WTC11 (cell line): ENCODE results near the gene SCAANT1. TPM values are rescaled to one million over a fixed set of nuclear protein-coding genes. Genes with fewer than 3 reads are reported as not detected.

Source experiments
- ATAC-seq: fragments of 200-7000 bp; cut with Tn5 transposase; 2 replicates; pipeline ENCODE4 v1.10.0; 2021; ENCODE audit warnings: mild to moderate bottlenecking, moderate library complexity
- CTCF ChIA-PET: fragments of 300-600 bp; sonication (Branson Sonifier 250); formaldehyde crosslinking; loops from one replicate; lab custom pipeline; 2021; ENCODE audit warnings: antibody characterized with exemption; lab: Charles Lee
- POLR2A ChIA-PET: fragments of 350-600 bp; sonication (Branson Sonifier 250); formaldehyde crosslinking; loops from one replicate; lab custom pipeline; 2021; ENCODE audit warnings: antibody characterized with exemption; lab: Charles Lee
- DNase-seq: peaks from one replicate; pipeline ENCODE4 v3.0.0; 2021; ENCODE audit warnings: low spot score
- H3K27ac Mint-ChIP-seq: 2 replicates; pipeline ENCODE4 v1.8.0; 2021; ENCODE audit warnings: mixed read lengths
- H3K27me3 Mint-ChIP-seq: 2 replicates; pipeline ENCODE4 v1.8.0; 2021; ENCODE audit warnings: low read depth, mild to moderate bottlenecking, moderate library complexity, mixed read lengths
- H3K36me3 Mint-ChIP-seq: 2 replicates; pipeline ENCODE4 v1.8.0; 2021; ENCODE audit warnings: mixed read lengths
- H3K4me1 Mint-ChIP-seq: 2 replicates; pipeline ENCODE4 v1.8.0; 2022; ENCODE audit warnings: mixed read lengths
- H3K4me3 Mint-ChIP-seq: 2 replicates; pipeline ENCODE4 v1.8.0; 2021; ENCODE audit warnings: mild to moderate bottlenecking, moderate library complexity, mixed read lengths
- H3K9me3 Mint-ChIP-seq: 2 replicates; pipeline ENCODE4 v1.8.0; 2021; ENCODE audit warnings: mixed read lengths
- FOXJ3 ChIP-seq: sonication (generic); formaldehyde crosslinking; IDR thresholded peaks from 2 replicates; pipeline ENCODE4 v1.9.0; 2021; ENCODE audit warnings: missing genetic modification reagents, mild to moderate bottlenecking, borderline replicate concordance
- MXD4 ChIP-seq: fragments of 250-450 bp; sonication (Bioruptor Pico); IDR thresholded peaks from 2 replicates; pipeline ENCODE4 v1.8.0; 2021; ENCODE audit warnings: mild to moderate bottlenecking, moderate library complexity, borderline replicate concordance
- NFYB ChIP-seq: sonication (generic); formaldehyde crosslinking; conservative IDR thresholded peaks from 2 replicates; pipeline ENCODE4 v1.8.0; 2022; ENCODE audit warnings: low read depth, missing genetic modification reagents
- OVOL2 ChIP-seq: fragments of 250-450 bp; sonication (Bioruptor Pico); IDR thresholded peaks from 2 replicates; pipeline ENCODE4 v1.9.0; 2021; ENCODE audit warnings: mild to moderate bottlenecking, borderline replicate concordance
- SP1 ChIP-seq: sonication (generic); formaldehyde crosslinking; conservative IDR thresholded peaks from 2 replicates; pipeline ENCODE4 v1.8.1; 2022; ENCODE audit warnings: missing genetic modification reagents
- TCF7 ChIP-seq: sonication (generic); formaldehyde crosslinking; IDR thresholded peaks from 2 replicates; pipeline ENCODE4 v1.8.0; 2022; ENCODE audit warnings: mild to moderate bottlenecking, low read depth, missing genetic modification reagents, moderate library complexity
- ZNF138 ChIP-seq: sonication (generic); formaldehyde crosslinking; conservative IDR thresholded peaks from 2 replicates; pipeline ENCODE4 v1.8.1; 2022; ENCODE audit warnings: mild to moderate bottlenecking, moderate library complexity, missing genetic modification reagents
- total RNA-seq: library from RNA; stranded (reverse); gene quantifications from 3 replicates; pipeline ENCODE4 v1.2.3, GENCODE V29; 2021
- TF ChIP-seq, protein P1 (sequence below): sonication (generic); formaldehyde crosslinking; IDR thresholded peaks from 2 replicates; pipeline ENCODE4 v1.8.1; 2022; ENCODE audit warnings: mild to moderate bottlenecking, moderate library complexity, missing genetic modification reagents
- TF ChIP-seq, protein P2 (sequence below): fragments of 250-450 bp; sonication (Bioruptor Pico); IDR thresholded peaks from 2 replicates; pipeline ENCODE4 v1.9.0; 2021; ENCODE audit warnings: mild to moderate bottlenecking
- TF ChIP-seq, protein P3 (sequence below): fragments of 250-450 bp; sonication (Bioruptor Pico); IDR thresholded peaks from 2 replicates; pipeline ENCODE4 v1.9.0; 2021; ENCODE audit warnings: moderate library complexity, mild to moderate bottlenecking, inconsistent platforms, borderline replicate concordance
- TF ChIP-seq, protein P4 (sequence below): sonication (generic); formaldehyde crosslinking; IDR thresholded peaks from 2 replicates; pipeline ENCODE4 v1.8.1; 2022; ENCODE audit warnings: low read depth, missing genetic modification reagents, borderline replicate concordance
- TF ChIP-seq, protein P5 (sequence below): fragments of 250-450 bp; sonication (Bioruptor Pico); IDR thresholded peaks from 2 replicates; pipeline ENCODE4 v1.8.0; 2021; ENCODE audit warnings: mild to moderate bottlenecking
- TF ChIP-seq, protein P6 (sequence below): sonication (generic); formaldehyde crosslinking; IDR thresholded peaks from 2 replicates; pipeline ENCODE4 v1.8.0; 2022; ENCODE audit warnings: missing genetic modification reagents
- TF ChIP-seq, protein P7 (sequence below): fragments of 250-450 bp; sonication (Bioruptor Pico); conservative IDR thresholded peaks from 2 replicates; pipeline ENCODE4 v1.9.0; 2021; ENCODE audit warnings: mild to moderate bottlenecking

SCAANT1 gene
- total RNA-seq, 1 experiment from 2014 or later = 1.3 TPM

DNA sequence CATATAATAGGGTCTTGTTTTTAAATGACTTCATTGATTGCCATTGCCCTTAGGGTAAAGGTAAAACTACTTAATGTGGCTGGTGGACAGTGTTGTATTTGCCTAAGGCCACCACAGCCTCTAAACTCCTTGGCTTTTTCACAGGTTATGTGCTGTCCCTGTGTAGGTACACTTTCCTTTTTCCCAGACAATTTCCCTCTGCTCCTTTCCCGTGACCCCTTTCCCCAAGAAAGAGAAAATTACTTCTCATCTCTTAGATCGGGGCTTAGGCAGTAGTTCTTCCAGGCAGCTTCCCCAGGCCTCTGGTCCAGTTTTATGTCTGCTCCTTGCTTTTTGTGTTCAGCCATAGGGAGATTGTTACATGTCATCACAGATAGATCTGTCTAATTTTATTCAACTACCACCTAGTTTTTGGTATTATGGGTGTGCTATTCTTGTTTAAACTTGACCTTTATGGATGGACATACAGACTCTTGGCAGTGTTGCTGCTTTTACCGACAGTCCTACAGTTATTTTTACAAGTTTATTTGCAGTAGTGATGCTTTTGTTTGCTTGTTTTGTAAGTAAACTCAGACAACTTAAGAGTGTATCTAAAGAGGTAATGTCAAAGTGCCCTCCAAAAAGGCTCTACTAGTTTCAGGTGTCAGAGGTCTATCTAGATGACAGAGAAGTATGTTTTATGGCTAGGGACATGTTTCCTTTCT is 20.5 kb upstream of the SCAANT1 start:
- ATAC-seq = no peak
- Mint-ChIP-seq H3K27me3 (no peaks in the 10 kb centered on the region), H3K4me1 (peaks cover 45% of the 10 kb centered on the region), H3K4me3 (no peak overlapping the region), H3K27ac (no peak overlapping the region), H3K36me3 (no peaks in the 10 kb centered on the region), H3K9me3 (no peaks in the 10 kb centered on the region)
- ChIA-PET CTCF (no interaction called here), POLR2A (no interaction called here)
- DNase-seq = no peak
- TF ChIP-seq FOXJ3 (CRISPR knock-in tag) = no peak
- TF ChIP-seq, protein P1, sequence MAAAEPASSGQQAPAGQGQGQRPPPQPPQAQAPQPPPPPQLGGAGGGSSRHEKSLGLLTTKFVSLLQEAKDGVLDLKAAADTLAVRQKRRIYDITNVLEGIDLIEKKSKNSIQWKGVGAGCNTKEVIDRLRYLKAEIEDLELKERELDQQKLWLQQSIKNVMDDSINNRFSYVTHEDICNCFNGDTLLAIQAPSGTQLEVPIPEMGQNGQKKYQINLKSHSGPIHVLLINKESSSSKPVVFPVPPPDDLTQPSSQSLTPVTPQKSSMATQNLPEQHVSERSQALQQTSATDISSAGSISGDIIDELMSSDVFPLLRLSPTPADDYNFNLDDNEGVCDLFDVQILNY (CRISPR knock-in tag) = no peak

DNA sequence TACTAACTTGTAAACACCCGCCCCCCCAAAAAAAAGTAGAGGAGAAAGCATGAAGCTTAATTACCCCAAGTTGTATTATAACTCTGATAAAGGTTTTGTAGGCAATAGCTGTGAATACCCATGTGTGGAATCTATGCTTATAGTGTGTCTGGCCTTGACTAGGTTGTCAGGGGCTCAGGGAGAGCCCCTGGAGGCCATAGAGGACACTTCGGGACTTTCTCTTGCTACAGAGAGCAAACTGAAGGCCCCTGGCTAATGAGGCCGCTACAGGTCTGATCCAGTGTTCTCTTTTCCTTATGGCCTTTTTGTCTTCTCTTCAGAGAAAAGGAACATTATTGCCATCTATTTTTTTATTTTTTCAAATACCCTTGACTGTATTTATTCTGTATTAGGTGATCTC is 19.1 kb upstream of the SCAANT1 start:
- ATAC-seq (peak; percentile 89), DNase-seq (no peak)
- ChIA-PET CTCF (interaction anchor here (0.9 kb wide), 1 partner anchor 30 kb away, joined by 3 read pairs; no protein-coding TSS in a partner anchor), POLR2A (no interaction called here)
- Mint-ChIP-seq H3K4me3 (no peak overlapping the region), H3K9me3 (peaks cover under 1% of the 10 kb centered on the region), H3K36me3 (peaks cover 7% of the 10 kb centered on the region), H3K27ac (0 out of 2 replicates have a peak overlapping the region, but pooled peaks have one; percentile 73), H3K27me3 (no peaks in the 10 kb centered on the region), H3K4me1 (peaks cover 32% of the 10 kb centered on the region)
- no peak for TF ChIP-seq ZNF138 (CRISPR knock-in tag)
- TF ChIP-seq SP1 = no peak
- TF ChIP-seq, protein P2, sequence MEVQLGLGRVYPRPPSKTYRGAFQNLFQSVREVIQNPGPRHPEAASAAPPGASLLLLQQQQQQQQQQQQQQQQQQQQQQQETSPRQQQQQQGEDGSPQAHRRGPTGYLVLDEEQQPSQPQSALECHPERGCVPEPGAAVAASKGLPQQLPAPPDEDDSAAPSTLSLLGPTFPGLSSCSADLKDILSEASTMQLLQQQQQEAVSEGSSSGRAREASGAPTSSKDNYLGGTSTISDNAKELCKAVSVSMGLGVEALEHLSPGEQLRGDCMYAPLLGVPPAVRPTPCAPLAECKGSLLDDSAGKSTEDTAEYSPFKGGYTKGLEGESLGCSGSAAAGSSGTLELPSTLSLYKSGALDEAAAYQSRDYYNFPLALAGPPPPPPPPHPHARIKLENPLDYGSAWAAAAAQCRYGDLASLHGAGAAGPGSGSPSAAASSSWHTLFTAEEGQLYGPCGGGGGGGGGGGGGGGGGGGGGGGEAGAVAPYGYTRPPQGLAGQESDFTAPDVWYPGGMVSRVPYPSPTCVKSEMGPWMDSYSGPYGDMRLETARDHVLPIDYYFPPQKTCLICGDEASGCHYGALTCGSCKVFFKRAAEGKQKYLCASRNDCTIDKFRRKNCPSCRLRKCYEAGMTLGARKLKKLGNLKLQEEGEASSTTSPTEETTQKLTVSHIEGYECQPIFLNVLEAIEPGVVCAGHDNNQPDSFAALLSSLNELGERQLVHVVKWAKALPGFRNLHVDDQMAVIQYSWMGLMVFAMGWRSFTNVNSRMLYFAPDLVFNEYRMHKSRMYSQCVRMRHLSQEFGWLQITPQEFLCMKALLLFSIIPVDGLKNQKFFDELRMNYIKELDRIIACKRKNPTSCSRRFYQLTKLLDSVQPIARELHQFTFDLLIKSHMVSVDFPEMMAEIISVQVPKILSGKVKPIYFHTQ (CRISPR knock-in tag) = no peak
- TF ChIP-seq MXD4 (CRISPR knock-in tag) = no peak
- TF ChIP-seq NFYB = no peak
- TF ChIP-seq, protein P3, sequence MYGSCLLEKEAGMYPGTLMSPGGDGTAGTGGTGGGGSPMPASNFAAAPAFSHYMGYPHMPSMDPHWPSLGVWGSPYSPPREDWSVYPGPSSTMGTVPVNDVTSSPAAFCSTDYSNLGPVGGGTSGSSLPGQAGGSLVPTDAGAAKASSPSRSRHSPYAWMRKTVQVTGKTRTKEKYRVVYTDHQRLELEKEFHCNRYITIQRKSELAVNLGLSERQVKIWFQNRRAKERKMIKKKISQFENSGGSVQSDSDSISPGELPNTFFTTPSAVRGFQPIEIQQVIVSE = no peak

DNA sequence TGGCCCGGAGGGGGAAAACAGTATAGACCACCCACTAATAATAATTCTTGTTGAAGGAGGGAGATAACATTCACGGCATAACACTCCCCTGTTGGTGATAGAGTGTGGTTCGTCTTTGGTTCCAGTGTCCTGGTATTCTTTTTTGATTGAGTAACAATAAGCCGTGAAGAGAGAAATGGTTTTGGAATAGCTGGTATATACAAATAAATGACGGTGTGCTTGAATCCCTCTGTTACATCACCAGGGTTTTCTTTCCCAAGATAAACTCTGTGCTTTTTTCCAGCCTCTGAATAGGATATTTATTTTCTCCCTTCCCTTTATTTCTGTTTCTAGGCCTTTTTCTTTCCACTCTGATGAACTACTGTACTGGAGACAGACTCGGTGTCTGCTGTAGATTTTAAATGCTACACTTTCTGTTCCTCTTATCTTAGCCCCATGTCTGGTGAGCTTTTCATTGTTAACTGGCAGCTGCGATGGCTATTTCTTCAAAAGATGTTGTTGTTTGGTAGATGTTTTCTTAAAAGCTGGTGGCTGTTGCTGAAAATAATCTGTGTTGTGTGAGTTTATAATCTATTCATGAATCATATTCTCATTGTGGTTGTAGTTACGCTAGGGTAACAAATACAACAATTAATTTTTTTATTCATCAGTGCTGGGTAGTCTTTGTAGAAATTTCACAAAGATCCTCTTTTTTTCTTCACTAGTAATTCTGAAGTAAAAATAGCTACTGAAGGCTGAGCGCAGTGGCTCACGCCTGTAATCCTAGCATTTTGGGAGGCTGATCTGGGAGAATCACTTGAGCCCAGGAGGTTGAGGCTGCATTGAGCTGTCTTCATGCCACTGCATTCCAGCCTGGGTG is 15.5 kb upstream of the SCAANT1 start:
- POLR2A ChIA-PET = interaction anchor here (0.6 kb wide), 1 partner anchor 26 kb away, joined by 3 read pairs; no protein-coding TSS in a partner anchor
- H3K4me1 Mint-ChIP-seq = peaks cover 9% of the 10 kb centered on the region
- no peak overlapping the region for H3K4me3 Mint-ChIP-seq
- H3K27ac Mint-ChIP-seq = no peak overlapping the region
- H3K9me3 Mint-ChIP-seq = peaks cover 26% of the 10 kb centered on the region
- CTCF ChIA-PET = no interaction called here
- peaks cover 39% of the 10 kb centered on the region for H3K36me3 Mint-ChIP-seq
- DNase-seq = no peak
- ATAC-seq = no peak
- H3K27me3 Mint-ChIP-seq = no peaks in the 10 kb centered on the region
- TF ChIP-seq OVOL2 (CRISPR knock-in tag) (no peak), TCF7 (no peak)
- TF ChIP-seq, protein P4, sequence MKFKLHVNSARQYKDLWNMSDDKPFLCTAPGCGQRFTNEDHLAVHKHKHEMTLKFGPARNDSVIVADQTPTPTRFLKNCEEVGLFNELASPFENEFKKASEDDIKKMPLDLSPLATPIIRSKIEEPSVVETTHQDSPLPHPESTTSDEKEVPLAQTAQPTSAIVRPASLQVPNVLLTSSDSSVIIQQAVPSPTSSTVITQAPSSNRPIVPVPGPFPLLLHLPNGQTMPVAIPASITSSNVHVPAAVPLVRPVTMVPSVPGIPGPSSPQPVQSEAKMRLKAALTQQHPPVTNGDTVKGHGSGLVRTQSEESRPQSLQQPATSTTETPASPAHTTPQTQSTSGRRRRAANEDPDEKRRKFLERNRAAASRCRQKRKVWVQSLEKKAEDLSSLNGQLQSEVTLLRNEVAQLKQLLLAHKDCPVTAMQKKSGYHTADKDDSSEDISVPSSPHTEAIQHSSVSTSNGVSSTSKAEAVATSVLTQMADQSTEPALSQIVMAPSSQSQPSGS (CRISPR knock-in tag) = no peak
- TF ChIP-seq, protein P5, sequence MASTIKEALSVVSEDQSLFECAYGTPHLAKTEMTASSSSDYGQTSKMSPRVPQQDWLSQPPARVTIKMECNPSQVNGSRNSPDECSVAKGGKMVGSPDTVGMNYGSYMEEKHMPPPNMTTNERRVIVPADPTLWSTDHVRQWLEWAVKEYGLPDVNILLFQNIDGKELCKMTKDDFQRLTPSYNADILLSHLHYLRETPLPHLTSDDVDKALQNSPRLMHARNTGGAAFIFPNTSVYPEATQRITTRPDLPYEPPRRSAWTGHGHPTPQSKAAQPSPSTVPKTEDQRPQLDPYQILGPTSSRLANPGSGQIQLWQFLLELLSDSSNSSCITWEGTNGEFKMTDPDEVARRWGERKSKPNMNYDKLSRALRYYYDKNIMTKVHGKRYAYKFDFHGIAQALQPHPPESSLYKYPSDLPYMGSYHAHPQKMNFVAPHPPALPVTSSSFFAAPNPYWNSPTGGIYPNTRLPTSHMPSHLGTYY (CRISPR knock-in tag) = no peak
- TF ChIP-seq, protein P6, sequence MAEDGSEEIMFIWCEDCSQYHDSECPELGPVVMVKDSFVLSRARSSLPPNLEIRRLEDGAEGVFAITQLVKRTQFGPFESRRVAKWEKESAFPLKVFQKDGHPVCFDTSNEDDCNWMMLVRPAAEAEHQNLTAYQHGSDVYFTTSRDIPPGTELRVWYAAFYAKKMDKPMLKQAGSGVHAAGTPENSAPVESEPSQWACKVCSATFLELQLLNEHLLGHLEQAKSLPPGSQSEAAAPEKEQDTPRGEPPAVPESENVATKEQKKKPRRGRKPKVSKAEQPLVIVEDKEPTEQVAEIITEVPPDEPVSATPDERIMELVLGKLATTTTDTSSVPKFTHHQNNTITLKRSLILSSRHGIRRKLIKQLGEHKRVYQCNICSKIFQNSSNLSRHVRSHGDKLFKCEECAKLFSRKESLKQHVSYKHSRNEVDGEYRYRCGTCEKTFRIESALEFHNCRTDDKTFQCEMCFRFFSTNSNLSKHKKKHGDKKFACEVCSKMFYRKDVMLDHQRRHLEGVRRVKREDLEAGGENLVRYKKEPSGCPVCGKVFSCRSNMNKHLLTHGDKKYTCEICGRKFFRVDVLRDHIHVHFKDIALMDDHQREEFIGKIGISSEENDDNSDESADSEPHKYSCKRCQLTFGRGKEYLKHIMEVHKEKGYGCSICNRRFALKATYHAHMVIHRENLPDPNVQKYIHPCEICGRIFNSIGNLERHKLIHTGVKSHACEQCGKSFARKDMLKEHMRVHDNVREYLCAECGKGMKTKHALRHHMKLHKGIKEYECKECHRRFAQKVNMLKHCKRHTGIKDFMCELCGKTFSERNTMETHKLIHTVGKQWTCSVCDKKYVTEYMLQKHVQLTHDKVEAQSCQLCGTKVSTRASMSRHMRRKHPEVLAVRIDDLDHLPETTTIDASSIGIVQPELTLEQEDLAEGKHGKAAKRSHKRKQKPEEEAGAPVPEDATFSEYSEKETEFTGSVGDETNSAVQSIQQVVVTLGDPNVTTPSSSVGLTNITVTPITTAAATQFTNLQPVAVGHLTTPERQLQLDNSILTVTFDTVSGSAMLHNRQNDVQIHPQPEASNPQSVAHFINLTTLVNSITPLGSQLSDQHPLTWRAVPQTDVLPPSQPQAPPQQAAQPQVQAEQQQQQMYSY = no peak
- TF ChIP-seq, protein P7, sequence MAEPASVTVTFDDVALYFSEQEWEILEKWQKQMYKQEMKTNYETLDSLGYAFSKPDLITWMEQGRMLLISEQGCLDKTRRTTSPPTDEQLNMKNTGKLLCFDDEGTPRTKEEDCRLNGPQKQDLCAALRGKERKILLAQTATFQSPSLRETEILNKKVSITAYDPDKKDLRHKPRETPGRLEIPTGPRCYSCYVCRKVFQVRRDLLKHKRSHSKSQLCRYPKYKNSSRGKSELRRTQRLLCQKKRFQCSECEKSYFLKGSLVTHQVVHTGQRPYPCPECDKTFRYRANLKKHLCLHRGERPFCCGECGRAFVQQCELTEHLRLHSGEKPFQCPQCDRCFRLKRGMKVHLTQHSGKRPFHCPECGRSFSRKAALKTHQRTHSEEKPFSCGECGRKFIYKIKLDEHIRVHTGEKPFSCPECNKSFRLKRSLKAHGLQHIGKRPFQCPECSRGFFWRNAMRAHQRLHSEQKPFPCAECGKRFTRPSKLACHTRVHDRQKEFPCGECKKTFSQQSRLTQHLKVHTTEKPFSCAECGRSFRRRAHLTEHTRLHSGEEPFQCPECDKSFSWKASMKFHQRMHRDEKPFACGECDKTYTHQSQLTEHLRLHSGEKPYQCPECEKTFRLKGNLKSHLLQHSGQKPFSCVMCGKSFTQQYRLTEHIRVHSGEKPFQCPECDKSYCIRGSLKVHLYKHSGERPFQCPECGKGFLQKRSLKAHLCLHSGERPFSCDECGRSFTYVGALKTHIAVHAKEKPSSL = no peak
